ENCODE measurements around the gene ACTC1. TPM values are rescaled to one million over a fixed set of nuclear protein-coding genes. Genes with fewer than 3 reads are reported as not detected.

The ACTC1 gene
- total RNA-seq (not detected), polyA plus RNA-seq (not detected), total RNA-seq (not detected)

GRCh38 chr15:34795267-34796081 is at the start of gene ACTC1:
Gene ACTC1, minus strand, starts transcription at chr15:34795549. Its CDS starts 741 bp downstream, at chr15:34794808.
- Mint-ChIP-seq H3K9me3 (peaks cover 0 to 3% (median 0%) of the 10 kb centered on the region in 11 donors), H3K27ac (no peak within 1 kb of the TSS), H3K36me3 (no peaks in the 10 kb centered on the region), H3K27me3 (peaks cover 62 to 91% (median 66%) of the 10 kb centered on the region in 5 donors), H3K4me3 (no peak within 1 kb of the TSS), H3K4me1 (peaks cover 0 to 7% (median 4%) of the 10 kb centered on the region in 7 donors)
- H3K9me3 ChIP-seq (ENCODE audit: control insufficient read depth in 2 of 3, low read length in 3 of 3): no peaks in the 10 kb centered on the region
- no peak within 1 kb of the TSS for H3K27ac ChIP-seq (ENCODE audit: low read depth, low read length)
- H3K27me3 ChIP-seq (ENCODE audit: control insufficient read depth in 2 of 2, insufficient read depth in 2 of 2, low read length in 2 of 2): no peaks in the 10 kb centered on the region
- ATAC-seq: no peak
- CTCF ChIA-PET: no interaction called here
- no peak for DNase-seq
- no peaks in the 10 kb centered on the region for H3K36me3 ChIP-seq (ENCODE audit: control insufficient read depth in 2 of 3, insufficient read depth in 3 of 3, low read length in 3 of 3)
- H3K4me3 ChIP-seq (ENCODE audit: low read length): no peak within 1 kb of the TSS
- POLR2A ChIA-PET: no interaction called here
- intact Hi-C loops (cut with micrococcal nuclease): no loop called here
- H3K4me1 ChIP-seq (ENCODE audit: control insufficient read depth in 2 of 2, insufficient read depth in 2 of 2, low read length in 2 of 2): no peaks in the 10 kb centered on the region

GRCh38 chr15:34841262-34841725 is 45.9 kb upstream of the ACTC1 start:
- no peaks in the 10 kb centered on the region for H3K36me3 ChIP-seq (ENCODE audit: control insufficient read depth in 2 of 3, insufficient read depth in 3 of 3, low read length in 3 of 3)
- no peak for DNase-seq
- intact Hi-C loops (cut with micrococcal nuclease): no loop called here
- Mint-ChIP-seq H3K27me3 (peaks cover 0 to 3% (median 0%) of the 10 kb centered on the region in 5 donors), H3K4me1 (no peaks in the 10 kb centered on the region), H3K4me3 (no peak overlapping the region), H3K27ac (no peak overlapping the region), H3K9me3 (peaks cover 0 to 2% (median 0%) of the 10 kb centered on the region in 11 donors), H3K36me3 (peaks cover 0 to 4% (median 0%) of the 10 kb centered on the region in 5 donors)
- no peak for ATAC-seq
- H3K27ac ChIP-seq (ENCODE audit: low read depth, low read length): no peak overlapping the region
- H3K9me3 ChIP-seq (ENCODE audit: control insufficient read depth in 2 of 3, low read length in 3 of 3): no peaks in the 10 kb centered on the region
- H3K4me1 ChIP-seq (ENCODE audit: control insufficient read depth in 2 of 2, insufficient read depth in 2 of 2, low read length in 2 of 2): no peaks in the 10 kb centered on the region
- H3K4me3 ChIP-seq (ENCODE audit: low read length): no peak overlapping the region
- ChIA-PET CTCF (no interaction called here), POLR2A (no interaction called here)
- no peaks in the 10 kb centered on the region for H3K27me3 ChIP-seq (ENCODE audit: control insufficient read depth in 2 of 2, insufficient read depth in 2 of 2, low read length in 2 of 2)

- CTCF ChIA-PET: interaction anchor here (0.9 kb wide), 1 partner anchor 148 kb away, joined by 3 read pairs; no protein-coding TSS in a partner anchor
- Mint-ChIP-seq H3K36me3 (peaks cover 0 to 14% (median 4%) of the 10 kb centered on the region in 5 donors), H3K27me3 (peaks cover 6 to 19% (median 10%) of the 10 kb centered on the region in 5 donors), H3K9me3 (peaks cover 0 to 18% (median 2%) of the 10 kb centered on the region in 11 donors), H3K4me3 (no peak overlapping the region), H3K27ac (no peak overlapping the region), H3K4me1 (no peaks in the 10 kb centered on the region)
- POLR2A ChIA-PET: no interaction called here
- Histone ChIP-seq H3K27ac (ENCODE audit: low read depth, low read length) (no peak overlapping the region), H3K4me1 (ENCODE audit: control insufficient read depth in 2 of 2, insufficient read depth in 2 of 2, low read length in 2 of 2) (no peaks in the 10 kb centered on the region), H3K36me3 (ENCODE audit: control insufficient read depth in 2 of 3, insufficient read depth in 3 of 3, low read length in 3 of 3) (no peaks in the 10 kb centered on the region), H3K9me3 (ENCODE audit: control insufficient read depth in 2 of 3, low read length in 3 of 3) (no peaks in the 10 kb centered on the region), H3K27me3 (ENCODE audit: control insufficient read depth in 2 of 2, insufficient read depth in 2 of 2, low read length in 2 of 2) (no peaks in the 10 kb centered on the region), H3K4me3 (ENCODE audit: low read length) (no peak overlapping the region)
- DNase-seq (no peak), ATAC-seq (no peak)
- intact Hi-C loops (cut with micrococcal nuclease): no loop called here
Observed at GRCh38 chr15:34838282-34838681, 42.9 kb upstream of the ACTC1 start.

- H3K27ac ChIP-seq (ENCODE audit: low read depth, low read length): no peak overlapping the region
- no peaks in the 10 kb centered on the region for H3K9me3 ChIP-seq (ENCODE audit: control insufficient read depth in 2 of 3, low read length in 3 of 3)
- ATAC-seq (no peak), DNase-seq (no peak)
- no peaks in the 10 kb centered on the region for H3K4me1 Mint-ChIP-seq
- ChIA-PET POLR2A (no interaction called here), CTCF (no interaction called here)
- no peak overlapping the region for H3K27ac Mint-ChIP-seq
- intact Hi-C loops (cut with micrococcal nuclease): no loop called here
- peaks cover 0 to 14% (median 4%) of the 10 kb centered on the region in 5 donors for H3K36me3 Mint-ChIP-seq
- H3K27me3 Mint-ChIP-seq: peaks cover 6 to 21% (median 15%) of the 10 kb centered on the region in 5 donors
- H3K4me3 Mint-ChIP-seq: no peak overlapping the region
- H3K36me3 ChIP-seq (ENCODE audit: control insufficient read depth in 2 of 3, insufficient read depth in 3 of 3, low read length in 3 of 3): no peaks in the 10 kb centered on the region
- H3K4me1 ChIP-seq (ENCODE audit: control insufficient read depth in 2 of 2, insufficient read depth in 2 of 2, low read length in 2 of 2): no peaks in the 10 kb centered on the region
- no peaks in the 10 kb centered on the region for H3K27me3 ChIP-seq (ENCODE audit: control insufficient read depth in 2 of 2, insufficient read depth in 2 of 2, low read length in 2 of 2)
- no peak overlapping the region for H3K4me3 ChIP-seq (ENCODE audit: low read length)
- peaks cover 0 to 18% (median 2%) of the 10 kb centered on the region in 11 donors for H3K9me3 Mint-ChIP-seq
Observed at GRCh38 chr15:34837246-34838016, 42.1 kb upstream of the ACTC1 start.

GRCh38 chr15:34828145-34828911 is 33.0 kb upstream of the ACTC1 start:
- Mint-ChIP-seq H3K36me3 (no peaks in the 10 kb centered on the region), H3K4me3 (no peak overlapping the region), H3K4me1 (peaks cover 0 to 3% (median 0%) of the 10 kb centered on the region in 7 donors), H3K27ac (no peak overlapping the region), H3K9me3 (peaks cover 0 to 2% (median 0%) of the 10 kb centered on the region in 11 donors), H3K27me3 (peaks cover 20 to 37% (median 22%) of the 10 kb centered on the region in 5 donors)
- H3K36me3 ChIP-seq (ENCODE audit: control insufficient read depth in 2 of 3, insufficient read depth in 3 of 3, low read length in 3 of 3): no peaks in the 10 kb centered on the region
- H3K27me3 ChIP-seq (ENCODE audit: control insufficient read depth in 2 of 2, insufficient read depth in 2 of 2, low read length in 2 of 2): peaks cover 0 to 6% of the 10 kb centered on the region in 2 donors
- POLR2A ChIA-PET: no interaction called here
- no peak overlapping the region for H3K27ac ChIP-seq (ENCODE audit: low read depth, low read length)
- H3K9me3 ChIP-seq (ENCODE audit: control insufficient read depth in 2 of 3, low read length in 3 of 3): no peaks in the 10 kb centered on the region
- no peak overlapping the region for H3K4me3 ChIP-seq (ENCODE audit: low read length)
- CTCF ChIA-PET: no interaction called here
- DNase-seq (no peak), ATAC-seq (no peak)
- intact Hi-C loops (cut with micrococcal nuclease): no loop called here
- no peaks in the 10 kb centered on the region for H3K4me1 ChIP-seq (ENCODE audit: control insufficient read depth in 2 of 2, insufficient read depth in 2 of 2, low read length in 2 of 2)

- H3K9me3 Mint-ChIP-seq: no peaks in the 10 kb centered on the region
- intact Hi-C loops (cut with micrococcal nuclease): no loop called here
- H3K36me3 Mint-ChIP-seq: no peaks in the 10 kb centered on the region
- no peak overlapping the region for H3K27ac Mint-ChIP-seq
- no peaks in the 10 kb centered on the region for H3K4me1 ChIP-seq (ENCODE audit: control insufficient read depth in 2 of 2, insufficient read depth in 2 of 2, low read length in 2 of 2)
- peaks cover 0 to 3% (median 0%) of the 10 kb centered on the region in 7 donors for H3K4me1 Mint-ChIP-seq
- no peaks in the 10 kb centered on the region for H3K9me3 ChIP-seq (ENCODE audit: control insufficient read depth in 2 of 3, low read length in 3 of 3)
- DNase-seq (no peak), ATAC-seq (no peak)
- POLR2A ChIA-PET: no interaction called here
- H3K4me3 ChIP-seq (ENCODE audit: low read length): no peak overlapping the region
- CTCF ChIA-PET: no interaction called here
- H3K27ac ChIP-seq (ENCODE audit: low read depth, low read length): no peak overlapping the region
- H3K27me3 Mint-ChIP-seq: peaks cover 42 to 50% (median 47%) of the 10 kb centered on the region in 5 donors
- H3K4me3 Mint-ChIP-seq: no peak overlapping the region
- no peaks in the 10 kb centered on the region for H3K36me3 ChIP-seq (ENCODE audit: control insufficient read depth in 2 of 3, insufficient read depth in 3 of 3, low read length in 3 of 3)
- no peaks in the 10 kb centered on the region for H3K27me3 ChIP-seq (ENCODE audit: control insufficient read depth in 2 of 2, insufficient read depth in 2 of 2, low read length in 2 of 2)
Observed at GRCh38 chr15:34821831-34822230, 26.5 kb upstream of the ACTC1 start.
